Calu3 (cell line): Measurements from ENCODE around the gene CDK5RAP1. TPM values are rescaled to one million over a fixed set of nuclear protein-coding genes. Genes with fewer than 3 reads are reported as not detected.

ENCODE experiments used
- BruUV-seq: library from RNA; stranded (reverse); fragments of 400-500 nt; replicated peaks from 2 replicates; lab custom pipeline; 2021; lab: Mats Ljungman, UMichigan
- CTCF ChIA-PET: fragments of 300-600 bp; sonication (Branson Sonifier 250); formaldehyde crosslinking; loops from one replicate; lab custom pipeline; 2022; ENCODE audit warnings: antibody characterized with exemption; lab: Charles Lee
- DNase-seq: peaks from one replicate; pipeline ENCODE4 v3.0.0; 2022
- H3K27ac Mint-ChIP-seq: one replicate; pipeline ENCODE4 v1.8.0; 2022; ENCODE audit warnings: mixed read lengths; ENCODE audit not compliant: unreplicated experiment
- H3K27me3 Mint-ChIP-seq: one replicate; pipeline ENCODE4 v1.8.0; 2022; ENCODE audit warnings: mixed read lengths; ENCODE audit not compliant: unreplicated experiment
- H3K36me3 Mint-ChIP-seq: one replicate; pipeline ENCODE4 v1.8.0; 2022; ENCODE audit warnings: mild to moderate bottlenecking, moderate library complexity, mixed read lengths; ENCODE audit not compliant: insufficient read depth, unreplicated experiment
- H3K4me1 Mint-ChIP-seq: one replicate; pipeline ENCODE4 v1.8.0; 2022; ENCODE audit warnings: mild to moderate bottlenecking, low read depth, mixed read lengths; ENCODE audit not compliant: unreplicated experiment
- H3K4me3 Mint-ChIP-seq: one replicate; pipeline ENCODE4 v1.8.0; 2022; ENCODE audit warnings: mild to moderate bottlenecking, low read depth, moderate library complexity, mixed read lengths; ENCODE audit not compliant: unreplicated experiment
- H3K9me3 Mint-ChIP-seq: one replicate; pipeline ENCODE4 v1.8.0; 2022; ENCODE audit warnings: low read depth, mixed read lengths; ENCODE audit not compliant: unreplicated experiment
- CTCF ChIP-seq: fragments of 200-600 bp; IDR thresholded peaks from one replicate; pipeline ENCODE4 v1.8.0; 2022; ENCODE audit warnings: antibody characterized with exemption; ENCODE audit not compliant: unreplicated experiment
- intact Hi-C: fragments of 100-400 bp; cut with micrococcal nuclease; formaldehyde crosslinking; loops from one replicate; pipeline ENCODE4 v1.10.0; 2022; ENCODE audit not compliant: unreplicated experiment
- total RNA-seq: library from RNA; stranded (reverse); gene quantifications from 2 replicates; pipeline ENCODE4 v1.2.3, GENCODE V29; 2022

CDK5RAP1 gene
- total RNA-seq, 1 experiment from 2014 or later, result 65.8 TPM

DNA sequence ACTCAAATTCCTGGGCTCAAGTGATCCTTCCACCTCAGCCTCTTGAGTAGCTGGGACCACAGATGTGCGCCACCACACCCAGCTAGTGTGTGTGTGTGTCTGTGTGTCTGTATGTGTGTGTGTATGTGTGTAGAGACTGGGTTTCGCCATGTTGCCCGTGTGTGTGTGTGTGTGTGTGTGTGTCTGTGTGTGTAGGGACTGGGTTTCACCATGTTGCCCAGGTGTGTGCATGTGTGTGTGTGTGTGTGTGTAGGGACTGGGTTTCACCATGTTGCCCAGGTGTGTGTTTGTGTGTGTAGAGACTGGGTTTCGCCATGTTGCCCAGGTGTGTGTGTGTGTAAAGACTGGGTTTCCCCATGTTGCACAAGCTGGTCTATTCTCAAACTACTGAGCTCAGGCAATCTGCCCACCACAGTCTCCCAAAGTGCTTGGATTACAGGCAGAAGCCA, 28.3 kb downstream of the CDK5RAP1 start:
- intact Hi-C loops, result no loop called here
- H3K9me3 Mint-ChIP-seq, result no peaks in the 10 kb centered on the region
- H3K27ac Mint-ChIP-seq, result no peak overlapping the region
- DNase-seq, result no peak
- CTCF ChIA-PET, result interaction anchor here (0.7 to 1.0 kb wide), 2 partner anchors 7 to 77 kb away, joined by 3 to 5 read pairs; no protein-coding TSS in a partner anchor
- peaks cover 26% of the 10 kb centered on the region for H3K4me1 Mint-ChIP-seq
- H3K27me3 Mint-ChIP-seq, result no peaks in the 10 kb centered on the region
- H3K4me3 Mint-ChIP-seq, result no peak overlapping the region
- no peak for TF ChIP-seq CTCF
- BruUV-seq, result TSS peak; percentile 35
- H3K36me3 Mint-ChIP-seq, result peaks cover 46% of the 10 kb centered on the region

- Mint-ChIP-seq H3K36me3 (peaks cover 71% of the 10 kb centered on the region), H3K27ac (no peak overlapping the region), H3K27me3 (no peaks in the 10 kb centered on the region), H3K9me3 (no peaks in the 10 kb centered on the region), H3K4me3 (no peak overlapping the region), H3K4me1 (peaks cover 26% of the 10 kb centered on the region)
- CTCF ChIA-PET, result no interaction called here
- BruUV-seq, result no TSS peak
- intact Hi-C loops, result no loop called here
- no peak for DNase-seq
- TF ChIP-seq CTCF, result no peak
These were observed 31.0 kb downstream of the CDK5RAP1 start for GRCh38 chr20:33370291-33370690.

- peaks cover 60% of the 10 kb centered on the region for H3K36me3 Mint-ChIP-seq
- no peaks in the 10 kb centered on the region for H3K4me1 Mint-ChIP-seq
- no peak for DNase-seq
- no peak for TF ChIP-seq CTCF
- intact Hi-C loops, result no loop called here
- BruUV-seq, result no TSS peak
- H3K9me3 Mint-ChIP-seq, result no peaks in the 10 kb centered on the region
- no peak overlapping the region for H3K27ac Mint-ChIP-seq
- no peaks in the 10 kb centered on the region for H3K27me3 Mint-ChIP-seq
- CTCF ChIA-PET, result no interaction called here
- H3K4me3 Mint-ChIP-seq, result no peak overlapping the region
These were observed 38.4 kb downstream of the CDK5RAP1 start for GRCh38 chr20:33362898-33363297.

- no peak overlapping the region for H3K27ac Mint-ChIP-seq
- no peak overlapping the region for H3K4me3 Mint-ChIP-seq
- DNase-seq, result no peak
- no peaks in the 10 kb centered on the region for H3K9me3 Mint-ChIP-seq
- no peaks in the 10 kb centered on the region for H3K27me3 Mint-ChIP-seq
- CTCF ChIA-PET, result no interaction called here
- intact Hi-C loops, result no loop called here
- no peak for TF ChIP-seq CTCF
- peaks cover 29% of the 10 kb centered on the region for H3K36me3 Mint-ChIP-seq
- no TSS peak for BruUV-seq
- no peaks in the 10 kb centered on the region for H3K4me1 Mint-ChIP-seq
These were observed 41.7 kb downstream of the CDK5RAP1 start for GRCh38 chr20:33359399-33360261.
